A673 (cell line): Measurements from ENCODE around the gene CASZ1. TPM values are rescaled to one million over a fixed set of nuclear protein-coding genes. Genes with fewer than 3 reads are reported as not detected.

Experiments
- BruUV-seq: library from RNA; stranded (reverse); fragments of 400-500 nt; replicated peaks from 2 replicates; lab custom pipeline; 2021; lab: Mats Ljungman, UMichigan
- CTCF ChIA-PET: fragments of 300-600 bp; sonication (Branson Sonifier 250); formaldehyde crosslinking; loops from one replicate; lab custom pipeline; 2022; ENCODE audit warnings: antibody characterized with exemption; lab: Charles Lee
- POLR2A ChIA-PET: fragments of 300-600 bp; sonication (Branson Sonifier 250); formaldehyde crosslinking; loops from one replicate; lab custom pipeline; 2022; ENCODE audit warnings: antibody characterized with exemption; ENCODE audit not compliant: low non-redundant PET; lab: Charles Lee
- DNase-seq: peaks from one replicate; pipeline ENCODE4 v3.0.0-alpha.2; 2015; ENCODE audit warnings: low spot score
- H3K27ac ChIP-seq: fragments of 200-600 bp; sonication (generic); 2 replicates; pipeline ENCODE4 v1.5.1; 2016; ENCODE audit warnings: mixed run types, low read depth, mild to moderate bottlenecking, mixed read lengths, antibody characterized with exemption, low read length; ENCODE audit not compliant: poor library complexity, severe bottlenecking
- H3K27me3 ChIP-seq: fragments of 200-600 bp; sonication (generic); replicated peaks from 2 replicates; pipeline ENCODE4 v1.6.1; 2017; ENCODE audit warnings: mixed run types, low read depth, mild to moderate bottlenecking, mixed read lengths, antibody characterized with exemption, low read length; ENCODE audit not compliant: insufficient read depth, poor library complexity
- H3K36me3 ChIP-seq: fragments of 200-600 bp; sonication (generic); 2 replicates; pipeline ENCODE4 v1.6.1; 2016; ENCODE audit warnings: mixed run types, mild to moderate bottlenecking, mixed read lengths, antibody characterized with exemption, low read length; ENCODE audit not compliant: insufficient read depth, poor library complexity, severe bottlenecking
- H3K4me1 ChIP-seq: fragments of 200-600 bp; sonication (generic); 2 replicates; pipeline ENCODE4 v1.6.1; 2017; ENCODE audit warnings: mixed run types, mild to moderate bottlenecking, mixed read lengths, antibody characterized with exemption, low read length; ENCODE audit not compliant: insufficient read depth, poor library complexity, severe bottlenecking
- H3K4me3 ChIP-seq: fragments of 200-600 bp; sonication (generic); 2 replicates; pipeline ENCODE4 v1.5.1; 2016; ENCODE audit warnings: low read depth, mixed run types, mild to moderate bottlenecking, mixed read lengths, low read length; ENCODE audit not compliant: poor library complexity, severe bottlenecking
- H3K9me3 ChIP-seq: fragments of 200-600 bp; sonication (generic); 2 replicates; pipeline ENCODE4 v1.6.1; 2016; ENCODE audit warnings: mixed run types, low read depth, mild to moderate bottlenecking, mixed read lengths, antibody characterized with exemption, low read length; ENCODE audit not compliant: poor library complexity, severe bottlenecking
- EZH2 ChIP-seq: fragments of 200-600 bp; sonication (generic); IDR thresholded peaks from 2 replicates; pipeline ENCODE4 v1.6.1; 2017; ENCODE audit warnings: borderline replicate concordance, low read depth, mild to moderate bottlenecking, mixed read lengths, antibody characterized with exemption, low read length; ENCODE audit not compliant: poor library complexity, severe bottlenecking
- intact Hi-C: fragments of 100-400 bp; cut with micrococcal nuclease; formaldehyde crosslinking; loops from one replicate; pipeline ENCODE4 v1.10.0; 2022; ENCODE audit not compliant: unreplicated experiment
- total RNA-seq: library from RNA; stranded (reverse); gene quantifications from 2 replicates; pipeline ENCODE4 v1.2.3, GENCODE V29; 2021
- TF ChIP-seq, protein P1 (sequence below): fragments of 300-800, 200-600 bp; sonication (generic); conservative IDR thresholded peaks from 2 replicates; pipeline ENCODE4 v1.5.1; 2017; ENCODE audit warnings: low read depth, mild to moderate bottlenecking, antibody characterized with exemption, low read length, moderate library complexity, mixed read lengths

The CASZ1 gene
- total RNA-seq, 1 experiment from 2014 or later, result 1.9 TPM

DNA sequence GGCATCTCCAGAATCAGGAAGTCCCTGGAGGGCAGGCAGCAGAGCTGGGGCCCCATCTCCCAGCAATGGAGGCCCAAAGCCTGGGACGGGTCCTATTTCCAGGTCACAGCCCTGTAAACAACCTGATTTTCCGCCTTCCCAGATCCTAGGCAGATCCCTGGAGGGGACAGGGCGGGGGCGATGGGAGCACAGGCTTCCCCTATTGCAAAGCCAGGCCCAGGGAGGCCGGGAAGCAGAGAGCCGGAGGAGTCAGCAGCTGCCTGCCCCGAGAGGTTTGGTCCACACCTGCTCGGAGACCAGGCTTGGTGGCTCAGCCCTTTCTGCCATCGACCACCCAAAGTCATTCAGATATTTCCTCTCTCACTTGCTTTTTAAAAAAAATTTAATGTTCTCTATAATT, 29.2 kb downstream of the CASZ1 start:
- intact Hi-C loops, result no loop called here
- no peaks in the 10 kb centered on the region for H3K9me3 ChIP-seq
- no peaks in the 10 kb centered on the region for H3K4me1 ChIP-seq
- no peaks in the 10 kb centered on the region for H3K27me3 ChIP-seq
- H3K27ac ChIP-seq, result no peak overlapping the region
- POLR2A ChIA-PET, result no interaction called here
- CTCF ChIA-PET, result no interaction called here
- H3K4me3 ChIP-seq, result no peak overlapping the region
- DNase-seq, result no peak
- no peaks in the 10 kb centered on the region for H3K36me3 ChIP-seq
- BruUV-seq, result no TSS peak
- TF ChIP-seq EZH2, result no peak
- TF ChIP-seq, protein P1, sequence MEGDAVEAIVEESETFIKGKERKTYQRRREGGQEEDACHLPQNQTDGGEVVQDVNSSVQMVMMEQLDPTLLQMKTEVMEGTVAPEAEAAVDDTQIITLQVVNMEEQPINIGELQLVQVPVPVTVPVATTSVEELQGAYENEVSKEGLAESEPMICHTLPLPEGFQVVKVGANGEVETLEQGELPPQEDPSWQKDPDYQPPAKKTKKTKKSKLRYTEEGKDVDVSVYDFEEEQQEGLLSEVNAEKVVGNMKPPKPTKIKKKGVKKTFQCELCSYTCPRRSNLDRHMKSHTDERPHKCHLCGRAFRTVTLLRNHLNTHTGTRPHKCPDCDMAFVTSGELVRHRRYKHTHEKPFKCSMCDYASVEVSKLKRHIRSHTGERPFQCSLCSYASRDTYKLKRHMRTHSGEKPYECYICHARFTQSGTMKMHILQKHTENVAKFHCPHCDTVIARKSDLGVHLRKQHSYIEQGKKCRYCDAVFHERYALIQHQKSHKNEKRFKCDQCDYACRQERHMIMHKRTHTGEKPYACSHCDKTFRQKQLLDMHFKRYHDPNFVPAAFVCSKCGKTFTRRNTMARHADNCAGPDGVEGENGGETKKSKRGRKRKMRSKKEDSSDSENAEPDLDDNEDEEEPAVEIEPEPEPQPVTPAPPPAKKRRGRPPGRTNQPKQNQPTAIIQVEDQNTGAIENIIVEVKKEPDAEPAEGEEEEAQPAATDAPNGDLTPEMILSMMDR, result no peak

DNA sequence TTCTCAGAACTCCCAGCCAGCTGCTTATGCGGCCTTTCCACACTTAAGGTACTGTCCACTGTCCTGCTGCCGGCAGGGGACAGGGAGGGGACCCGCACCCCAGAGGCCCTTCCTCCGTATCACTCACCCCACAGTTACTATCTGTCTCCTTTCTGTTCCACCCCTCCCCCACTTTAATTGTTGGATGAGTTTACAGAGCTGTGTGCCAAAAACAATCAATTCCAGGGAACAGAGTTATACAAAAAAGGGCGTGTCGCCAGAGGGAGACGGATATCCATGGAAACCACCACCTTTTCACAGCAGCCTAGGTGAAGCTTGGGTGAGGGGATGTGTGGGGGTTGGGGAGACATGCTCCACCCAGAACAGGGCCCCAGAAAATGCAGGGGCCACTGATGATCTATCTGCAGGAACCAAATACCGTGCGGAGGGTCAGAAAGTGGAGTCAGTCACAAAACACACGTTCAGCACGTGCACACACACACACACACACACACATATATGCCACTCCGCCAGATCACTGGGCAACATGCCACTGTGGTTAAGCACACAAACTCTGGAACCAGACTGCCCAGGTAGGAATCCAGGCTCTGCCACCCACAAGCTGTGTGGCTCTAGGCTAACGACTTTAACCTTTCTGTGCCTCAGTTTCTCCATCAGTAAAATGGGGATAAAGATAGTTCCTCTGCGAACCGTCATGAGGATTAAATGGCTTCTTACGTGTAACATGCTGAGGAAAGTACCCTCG, 30.5 kb downstream of the CASZ1 start:
- Histone ChIP-seq H3K4me1 (no peaks in the 10 kb centered on the region), H3K27me3 (no peaks in the 10 kb centered on the region), H3K27ac (no peak overlapping the region), H3K9me3 (no peaks in the 10 kb centered on the region), H3K4me3 (no peak overlapping the region), H3K36me3 (no peaks in the 10 kb centered on the region)
- intact Hi-C loops, result no loop called here
- CTCF ChIA-PET, result no interaction called here
- POLR2A ChIA-PET, result no interaction called here
- DNase-seq, result peak; percentile 19
- BruUV-seq, result no TSS peak
- TF ChIP-seq EZH2, result no peak
- TF ChIP-seq, protein P1, result no peak

DNA sequence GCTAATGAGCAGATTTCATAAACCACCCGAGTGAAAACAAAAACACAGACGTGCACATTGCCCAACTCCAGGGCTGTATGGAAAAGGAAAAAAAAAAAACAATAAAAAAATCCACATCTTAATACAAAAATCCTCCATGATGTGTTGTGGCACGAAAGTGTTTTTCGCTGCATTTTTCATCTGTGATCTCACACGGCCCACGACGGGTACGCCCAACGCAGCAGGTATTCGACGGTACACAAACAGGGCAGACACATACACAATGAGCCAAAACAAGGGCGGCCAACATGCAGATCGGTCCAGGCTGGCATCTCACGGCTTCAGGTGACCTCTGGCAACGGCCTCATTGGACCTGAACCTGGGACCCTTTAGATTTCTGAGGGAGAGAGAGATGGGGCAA, 31.1 kb downstream of the CASZ1 start:
- CTCF ChIA-PET, result no interaction called here
- Histone ChIP-seq H3K4me1 (no peaks in the 10 kb centered on the region), H3K4me3 (no peak overlapping the region), H3K9me3 (no peaks in the 10 kb centered on the region), H3K36me3 (no peaks in the 10 kb centered on the region), H3K27me3 (no peaks in the 10 kb centered on the region), H3K27ac (no peak overlapping the region)
- no peak for DNase-seq
- no peak for TF ChIP-seq EZH2
- TF ChIP-seq, protein P1, result no peak
- BruUV-seq, result no TSS peak
- intact Hi-C loops, result no loop called here
- POLR2A ChIA-PET, result no interaction called here
